ENCODE data around the gene C4orf54. TPM values are rescaled to one million over a fixed set of nuclear protein-coding genes. Genes with fewer than 3 reads are reported as not detected.

The C4orf54 gene
- total and polyA plus RNA-seq, 10 of the 15 experiments (the other 5 are each of a cell fraction or from before 2014, with no cell fraction given) = 0.01 TPM; not detected in 9

- ChIA-PET POLR2A (no interaction called here), RAD21 (ENCODE audit: unreplicated experiment) (no interaction called here), CTCF (interaction anchor here (0.6 kb wide), 1 partner anchor 215 kb away, joined by 3 read pairs; no protein-coding TSS in a partner anchor), SMC1A (ENCODE audit: uncharacterized antibody, unreplicated experiment) (no interaction called here)
- Histone ChIP-seq H3K4me2 (ENCODE audit: control insufficient read depth, insufficient read depth) (no peak overlapping the region), H3K4me3 (no peak overlapping the region), H2AFZ (ENCODE audit: control insufficient read depth, low read depth, low read length) (no peak overlapping the region), H4K20me1 (ENCODE audit: control insufficient read depth, insufficient read depth) (no peaks in the 10 kb centered on the region), H3K79me2 (ENCODE audit: control insufficient read depth, insufficient read depth, low read length) (no peaks in the 10 kb centered on the region), H3K4me1 (ENCODE audit: control insufficient read depth, insufficient read depth, low read length) (no peaks in the 10 kb centered on the region), H3K9ac (ENCODE audit: control insufficient read depth, insufficient read depth, low read length) (no peak overlapping the region), H3K27me3 (replicated peaks in 1 of 2; ENCODE audit: control insufficient read depth in 2 of 2, insufficient read depth in 2 of 2, low read length in 1 of 2) (no peaks in the 10 kb centered on the region), H3K9me3 (replicated peaks; ENCODE audit: control insufficient read depth, insufficient read depth, low read length) (no peaks in the 10 kb centered on the region), H3K27ac (ENCODE audit: control insufficient read depth, insufficient read depth) (no peak overlapping the region), H3K36me3 (ENCODE audit: control insufficient read depth in 2 of 2, insufficient read depth in 2 of 2, low read length in 1 of 2) (no peaks in the 10 kb centered on the region)
- WGBS (ENCODE audit: insufficient coverage, insufficient replicate concordance, low lambda C conversion rate, missing lambda C conversion rate) = 86% methylated on average over 1 of the region's 1 CpG
- FAIRE-seq (no peak), ATAC-seq (no peak), DNase-seq (ENCODE audit: low read depth, low spot score) (no peak)
- TF ChIP-seq CREB1 (IDR thresholded peaks at IDR 0.05; ENCODE audit: low read depth) = no peak
- in situ Hi-C loops (cut with MboI) = no loop called here
- BruUV-seq (replicated peaks) = no TSS peak
- intact Hi-C loops (cut with micrococcal nuclease; ENCODE audit: unreplicated experiment) = no loop called here
Observed at GRCh38 chr4:99617374-99617773, 40.3 kb downstream of the C4orf54 start.

DNA sequence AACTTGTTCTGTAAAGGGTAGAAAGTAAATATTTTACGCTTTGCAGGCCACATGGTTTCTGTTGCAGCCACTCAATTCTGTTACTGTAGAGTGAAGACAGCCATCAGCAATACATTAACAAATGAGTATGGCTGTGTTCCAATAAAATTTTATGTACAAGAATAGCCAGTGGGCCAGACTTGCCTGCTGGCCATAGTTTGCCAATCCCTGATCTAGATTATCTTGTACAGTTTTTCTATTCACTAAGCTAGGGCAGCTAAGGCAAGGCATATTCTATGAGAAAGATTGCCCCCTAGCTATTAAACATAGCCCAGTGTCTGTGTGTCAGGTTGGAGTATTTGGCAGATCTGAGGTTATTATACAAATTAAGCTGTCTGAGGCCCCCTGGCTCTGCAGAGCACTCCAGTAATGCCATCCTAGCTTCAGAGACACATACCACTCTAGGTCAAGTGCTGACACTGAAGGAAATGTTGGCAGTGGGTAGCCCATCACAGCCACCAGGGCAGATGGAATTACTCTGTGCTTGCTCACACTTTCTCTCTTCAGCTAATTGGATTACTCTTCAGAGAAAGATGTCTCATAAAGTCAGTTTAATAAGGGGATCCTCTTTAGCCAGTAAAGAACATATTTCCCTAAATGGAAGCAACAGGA lies 42.3 kb downstream of the C4orf54 start:
- no peaks in the 10 kb centered on the region for H3K79me2 ChIP-seq (ENCODE audit: control insufficient read depth, insufficient read depth, low read length)
- SMC1A ChIA-PET (ENCODE audit: uncharacterized antibody, unreplicated experiment) = interaction anchor here (0.7 to 2.3 kb wide), 11 partner anchors 10 to 193 kb away, joined by 3 to 11 read pairs (median 5); partner anchors contain the start of gene TRMT10A
- H3K4me2 ChIP-seq (ENCODE audit: control insufficient read depth, insufficient read depth) = no peak overlapping the region
- H4K20me1 ChIP-seq (ENCODE audit: control insufficient read depth, insufficient read depth) = no peaks in the 10 kb centered on the region
- no peak for DNase-seq (ENCODE audit: low read depth, low spot score)
- H2AFZ ChIP-seq (ENCODE audit: control insufficient read depth, low read depth, low read length) = no peak overlapping the region
- no peaks in the 10 kb centered on the region for H3K4me1 ChIP-seq (ENCODE audit: control insufficient read depth, insufficient read depth, low read length)
- in situ Hi-C loops (cut with MboI) = no loop called here
- TF ChIP-seq NFIC (IDR thresholded peaks at IDR 0.05; ENCODE audit: low read depth, low read length) (no peak), CTCF (IDR thresholded peaks at IDR 0.05 in 2 of 3, conservative IDR thresholded peaks at IDR 0.05 in 1 of 3; ENCODE audit: control insufficient read depth in 2 of 3, extremely low read depth in 1 of 3, insufficient read depth in 1 of 3, low read depth in 3 of 3, low read length in 3 of 3) (peak in 2 of 3 experiments; percentile 4 to 26; a peak in 1 of 6 replicates)
- peak; percentile 57 for ATAC-seq
- H3K9me3 ChIP-seq (replicated peaks; ENCODE audit: control insufficient read depth, insufficient read depth, low read length) = no peaks in the 10 kb centered on the region
- CTCF ChIA-PET = interaction anchor here (0.7 to 4.3 kb wide), 20 partner anchors 10 to 620 kb away, joined by 3 to 19 read pairs (median 4); partner anchors contain the start of genes METAP1 and TRMT10A
- no peak for FAIRE-seq
- POLR2A ChIA-PET = no interaction called here
- H3K27ac ChIP-seq (ENCODE audit: control insufficient read depth, insufficient read depth) = no peak overlapping the region
- RAD21 ChIA-PET (ENCODE audit: unreplicated experiment) = interaction anchor here (0.7 to 2.7 kb wide), 12 partner anchors 12 to 1454 kb away, joined by 3 to 16 read pairs (median 4); partner anchors contain the start of gene TRMT10A
- 67% methylated on average over 1 of the region's 1 CpG for WGBS (ENCODE audit: insufficient coverage, insufficient replicate concordance, low lambda C conversion rate, missing lambda C conversion rate)
- no peaks in the 10 kb centered on the region for H3K27me3 ChIP-seq (replicated peaks in 1 of 2; ENCODE audit: control insufficient read depth in 2 of 2, insufficient read depth in 2 of 2, low read length in 1 of 2)
- BruUV-seq (replicated peaks) = no TSS peak
- no peaks in the 10 kb centered on the region for H3K36me3 ChIP-seq (ENCODE audit: control insufficient read depth in 2 of 2, insufficient read depth in 2 of 2, low read length in 1 of 2)
- intact Hi-C loops (cut with micrococcal nuclease; ENCODE audit: unreplicated experiment) = no loop called here
- H3K4me3 ChIP-seq = no peak overlapping the region
- no peak overlapping the region for H3K9ac ChIP-seq (ENCODE audit: control insufficient read depth, insufficient read depth, low read length)
